Endothelial cell of umbilical vein (primary cell): ENCODE data around the gene NPM3. TPM values are rescaled to one million over a fixed set of nuclear protein-coding genes. Genes with fewer than 3 reads are reported as not detected.
A peak's percentile ranks its signal among the peaks of the same experiment; 100 is the strongest.

Experiments
- BruUV-seq: library from RNA; stranded (reverse); fragments of 400-500 nt; replicated peaks from 2 replicates; lab custom pipeline; 2021; lab: Mats Ljungman, UMichigan
- CTCF ChIA-PET: fragments of 300-600, 350-600 bp; sonication (Branson Sonifier 250); formaldehyde crosslinking; loops from one replicate; lab custom pipeline; 2021; ENCODE audit warnings: antibody characterized with exemption, inconsistent platforms; lab: Charles Lee
- POLR2A ChIA-PET: fragments of 300-600, 350-600 bp; sonication (Branson Sonifier 250); formaldehyde crosslinking; loops from one replicate; lab custom pipeline; 2021; ENCODE audit warnings: antibody characterized with exemption, inconsistent platforms; lab: Charles Lee
- DNase-seq: peaks from one replicate; pipeline ENCODE4 v3.0.0-alpha.2; 2011; ENCODE audit warnings: low read depth, low spot score
- FAIRE-seq: peaks from 2 replicates; lab custom pipeline; 2011; peaks lifted over from hg19 to GRCh38; lab: Jason Lieb, UNC
- H2AFZ ChIP-seq: 2 replicates; pipeline ENCODE4 v1.6.0; 2012; ENCODE audit warnings: low read depth, low read length, control low read depth, inconsistent platforms
- H3K27ac ChIP-seq: 2 replicates; pipeline ENCODE4 v1.5.1; 2011; ENCODE audit warnings: low read depth, mild to moderate bottlenecking, control low read depth, low read length, moderate library complexity; ENCODE audit not compliant: insufficient read depth
- H3K27me3 ChIP-seq, 2 experiments: 2 replicates each; pipeline versions ENCODE4 v1.6.0 to v1.6.1; 2011; ENCODE audit warnings: low read length in 2 of 2, mixed read lengths in 1 of 2; ENCODE audit not compliant: control insufficient read depth in 2 of 2, insufficient read depth in 2 of 2
- H3K36me3 ChIP-seq, 2 experiments: 2 replicates in 1 of 2; 3 replicates in 1 of 2; pipeline ENCODE4 v1.5.1; 2011; ENCODE audit warnings: low read length in 2 of 2, mild to moderate bottlenecking in 1 of 2, moderate library complexity in 1 of 2; ENCODE audit not compliant: control insufficient read depth in 2 of 2, insufficient read depth in 2 of 2; ENCODE audit errors: extremely low read depth in 1 of 2
- H3K4me1 ChIP-seq: 3 replicates; pipeline ENCODE4 v1.5.1; 2011; ENCODE audit warnings: mild to moderate bottlenecking, low read length; ENCODE audit not compliant: control insufficient read depth, insufficient read depth; ENCODE audit errors: extremely low read depth
- H3K4me2 ChIP-seq: 2 replicates; pipeline ENCODE4 v1.6.1; 2011; ENCODE audit warnings: low read length, control low read depth, mixed read lengths; ENCODE audit not compliant: insufficient read depth
- H3K4me3 ChIP-seq, 3 experiments: fragments of 200-600 bp in 1 of 3; sonication (generic), shearing (Covaris generic) in 1 of 3; replicated peaks in 1 of 3; 2 replicates each; pipeline ENCODE4 v1.5.1; 2011 to 2016; ENCODE audit warnings: control low read depth in 3 of 3, low read length in 3 of 3, mild to moderate bottlenecking in 2 of 3, inconsistent platforms in 1 of 3, low read depth in 1 of 3, moderate library complexity in 1 of 3; ENCODE audit not compliant: insufficient read depth in 1 of 3
- H3K79me2 ChIP-seq: 2 replicates; pipeline ENCODE4 v1.6.0; 2012; ENCODE audit warnings: low read length, inconsistent platforms; ENCODE audit not compliant: control insufficient read depth, insufficient read depth
- H3K9ac ChIP-seq: replicated peaks from 2 replicates; pipeline ENCODE3; 2011; ENCODE audit warnings: low read length, control low read depth; ENCODE audit not compliant: insufficient read depth; ENCODE audit errors: extremely low read depth
- H3K9me1 ChIP-seq: replicated peaks from 3 replicates; pipeline ENCODE4 v1.6.0; 2011; ENCODE audit warnings: mild to moderate bottlenecking, low read length; ENCODE audit not compliant: control insufficient read depth, insufficient read depth; ENCODE audit errors: extremely low read depth
- H3K9me3 ChIP-seq: replicated peaks from 2 replicates; pipeline ENCODE4 v1.5.1; 2012; ENCODE audit warnings: low read length, inconsistent platforms; ENCODE audit not compliant: control insufficient read depth, insufficient read depth
- H4K20me1 ChIP-seq: replicated peaks from 2 replicates; pipeline ENCODE3; 2011; ENCODE audit warnings: mild to moderate bottlenecking, low read length; ENCODE audit not compliant: control insufficient read depth, insufficient read depth; ENCODE audit errors: extremely low read depth
- CTCF ChIP-seq, 2 donors: IDR thresholded peaks; 1 replicate in 1 of 2; 2 replicates in 1 of 2; pipeline ENCODE4 v1.5.1; 2011; ENCODE audit warnings: low read length in 2 of 2, mild to moderate bottlenecking in 2 of 2, moderate library complexity in 2 of 2, control low read depth in 1 of 2, inconsistent platforms in 1 of 2, low read depth in 1 of 2; ENCODE audit not compliant: insufficient read depth in 1 of 2; ENCODE audit errors: extremely low read depth in 1 of 2
- EZH2 ChIP-seq: IDR thresholded peaks from 2 replicates; pipeline ENCODE4 v1.6.1; 2012; ENCODE audit warnings: borderline replicate concordance, low read depth, mild to moderate bottlenecking, moderate library complexity, low read length, inconsistent platforms; ENCODE audit not compliant: severe bottlenecking
- FOS ChIP-seq: IDR thresholded peaks from 2 replicates; pipeline ENCODE4 v1.6.1; 2011; ENCODE audit warnings: mild to moderate bottlenecking, low read length, moderate library complexity, borderline replicate concordance; ENCODE audit not compliant: insufficient read depth
- GATA2 ChIP-seq: IDR thresholded peaks from 2 replicates; pipeline ENCODE4 v1.7.0; 2011; ENCODE audit warnings: low read depth, mild to moderate bottlenecking, moderate library complexity, mixed read lengths, low read length; ENCODE audit not compliant: insufficient read length, insufficient read depth
- JUN ChIP-seq: IDR thresholded peaks from 2 replicates; pipeline ENCODE4 v1.6.1; 2011; ENCODE audit warnings: borderline replicate concordance, low read depth; ENCODE audit not compliant: insufficient read length, insufficient read depth
- MYC ChIP-seq: IDR thresholded peaks from one replicate; pipeline ENCODE4 v1.6.1; 2011; ENCODE audit warnings: mild to moderate bottlenecking, low read depth, low read length
- POLR2A ChIP-seq: IDR thresholded peaks from 2 replicates; pipeline ENCODE4 v1.6.1; 2012; ENCODE audit warnings: low read depth, mild to moderate bottlenecking, control low read depth, low read length
- POLR2AphosphoS5 ChIP-seq: IDR thresholded peaks from 2 replicates; pipeline ENCODE4 v1.6.1; 2012; ENCODE audit warnings: low read depth, mild to moderate bottlenecking, control low read depth, low read length, moderate library complexity; ENCODE audit not compliant: insufficient read depth
- dilution Hi-C: fragments of 300-500 bp; cut with MboI; formaldehyde crosslinking; loops from one replicate; pipeline ENCODE4 v1.15.0; 2019; ENCODE audit warnings: low sequenced_read_pairs; ENCODE audit not compliant: extremely low pct_ligation_motif_present
- intact Hi-C: fragments of 100-400 bp; cut with micrococcal nuclease; formaldehyde crosslinking; loops from one replicate; pipeline ENCODE4 v1.10.0; 2022
- polyA plus RNA-seq, 4 experiments: library from polyadenylated mRNA; depleted of rRNA in 3 of 4; stranded (reverse) in 3 of 4; unstranded in 1 of 4; fragments of >200 nt; gene quantifications; 2 replicates each; pipeline versions ENCODE4 v1.2.1 to v1.2.3, GENCODE V29; 2011 to 2012; ENCODE audit warnings: missing spikeins in 1 of 4
- total RNA-seq: library from RNA; stranded (reverse); gene quantifications from 2 replicates; pipeline ENCODE4 v1.2.3, GENCODE V29; 2021
- TF ChIP-seq, protein P1 (sequence below): IDR thresholded peaks from 2 replicates; pipeline ENCODE4 v1.6.1; 2011; ENCODE audit not compliant: insufficient read depth, insufficient read length

NPM3 gene
- total and polyA plus RNA-seq, 2 donors (not counting 3 experiments of a cell fraction or from before 2014, with no cell fraction given), result 55.4 to 71.3 TPM

DNA sequence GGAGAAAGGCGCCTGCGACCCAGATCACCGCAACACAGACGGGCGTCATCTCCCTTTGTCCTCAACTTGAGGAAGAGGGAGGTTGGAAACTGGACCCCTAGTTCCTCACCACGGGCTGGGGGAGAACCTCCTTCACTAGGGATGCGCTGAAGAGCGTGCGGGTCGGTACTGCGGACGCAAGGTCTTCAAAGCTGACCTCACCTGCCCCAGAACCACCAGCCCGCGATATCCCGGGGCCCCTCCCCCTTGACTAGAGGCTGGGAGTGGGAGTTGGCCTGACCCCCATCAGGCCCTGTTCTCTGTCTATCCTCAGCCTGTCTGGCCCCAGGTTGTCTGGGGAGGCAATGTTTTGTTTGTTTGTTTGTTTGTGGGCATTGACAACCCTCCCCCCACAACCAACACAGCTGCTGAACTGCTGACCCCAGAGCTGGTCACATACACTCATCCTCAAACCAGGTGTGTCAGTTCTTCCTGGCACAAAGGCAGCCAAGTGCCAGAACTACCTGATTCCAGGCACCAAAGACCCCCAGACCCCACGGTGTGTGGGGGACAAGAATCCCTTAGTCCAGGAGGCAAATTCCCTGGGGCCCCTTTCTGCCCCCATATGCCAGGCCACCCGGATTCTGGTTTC is 2.9 kb downstream of the NPM3 start:
- dilution Hi-C loops, result no loop called here
- Histone ChIP-seq H3K36me3 (peaks cover 1 to 2% of the 10 kb centered on the region in 2 experiments), H3K4me3 (no peak overlapping the region), H3K4me2 (peak overlapping the region; percentile 1), H4K20me1 (no peaks in the 10 kb centered on the region), H3K4me1 (peaks cover 26% of the 10 kb centered on the region), H3K79me2 (peaks cover 7% of the 10 kb centered on the region), H3K9me3 (no peaks in the 10 kb centered on the region), H3K9me1 (no peaks in the 10 kb centered on the region), H2AFZ (no peak overlapping the region), H3K27ac (no peak overlapping the region), H3K9ac (no peak overlapping the region), H3K27me3 (peaks cover 15 to 27% of the 10 kb centered on the region in 2 experiments)
- ChIA-PET CTCF (interaction anchor here (1.3 to 5.8 kb wide), 10 partner anchors 12 to 570 kb away, joined by 3 to 193 read pairs (median 16); no protein-coding TSS in a partner anchor), POLR2A (interaction anchor here (0.7 kb wide), 1 partner anchor 561 kb away, joined by 3 read pairs; no protein-coding TSS in a partner anchor)
- TF ChIP-seq JUN, result no peak
- TF ChIP-seq, protein P1, sequence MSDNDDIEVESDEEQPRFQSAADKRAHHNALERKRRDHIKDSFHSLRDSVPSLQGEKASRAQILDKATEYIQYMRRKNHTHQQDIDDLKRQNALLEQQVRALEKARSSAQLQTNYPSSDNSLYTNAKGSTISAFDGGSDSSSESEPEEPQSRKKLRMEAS, result no peak
- no peak for TF ChIP-seq GATA2
- TF ChIP-seq CTCF (IDR thresholded peaks at IDR 0.05; ENCODE audit: extremely low read depth in 1 of 2, insufficient read depth in 1 of 2, low read depth in 1 of 2, low read length in 2 of 2), result no peak
- TF ChIP-seq EZH2, result no peak
- TF ChIP-seq FOS, result no peak
- no peak for TF ChIP-seq MYC
- no peak for TF ChIP-seq POLR2AphosphoS5
- TF ChIP-seq POLR2A, result no peak
- BruUV-seq, result no TSS peak
- intact Hi-C loops, result loop anchor here (1.0 to 5.0 kb wide), 4 partner anchors 37 to 619 kb away; partner anchors contain the start of genes FBXW4 and OGA
- FAIRE-seq (no peak), DNase-seq (no peak)
